ENCODE measurements around the gene SEMA3A.

DNA sequence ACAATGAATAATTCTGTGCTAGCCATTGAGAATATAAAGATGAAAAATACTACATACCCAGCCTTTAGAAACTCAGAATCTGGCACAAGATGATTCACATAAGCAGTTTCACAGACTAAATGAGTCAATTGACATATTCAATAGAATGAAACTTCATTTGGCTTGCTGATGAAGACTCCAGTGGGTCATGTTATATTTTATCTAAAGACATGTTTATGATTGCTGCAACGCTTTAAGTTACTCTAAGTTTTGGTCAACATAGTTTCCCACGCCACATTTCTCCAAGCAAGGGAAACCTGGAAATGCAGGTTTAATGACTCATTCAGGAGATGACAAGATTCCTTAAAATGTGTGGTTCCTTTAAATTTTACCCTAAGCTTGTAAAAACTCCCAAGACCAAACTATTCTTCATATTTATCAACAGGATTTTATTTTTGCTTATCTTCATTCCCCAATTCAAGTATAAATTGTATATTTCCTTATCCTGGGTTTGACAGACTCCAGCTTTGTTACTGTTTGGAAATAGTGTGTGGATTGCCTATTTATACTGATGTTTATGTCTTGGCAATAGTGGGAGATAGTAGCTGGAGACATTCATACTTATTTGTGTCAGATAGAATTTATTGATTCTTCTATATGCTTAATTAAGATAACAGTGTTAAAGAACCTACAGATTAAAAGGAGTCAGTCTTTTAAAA is 6.6 kb downstream of the SEMA3A start:
- no peak for TF ChIP-seq POLR2A (IDR thresholded peaks at IDR 0.05)
- TF ChIP-seq, protein P1, sequence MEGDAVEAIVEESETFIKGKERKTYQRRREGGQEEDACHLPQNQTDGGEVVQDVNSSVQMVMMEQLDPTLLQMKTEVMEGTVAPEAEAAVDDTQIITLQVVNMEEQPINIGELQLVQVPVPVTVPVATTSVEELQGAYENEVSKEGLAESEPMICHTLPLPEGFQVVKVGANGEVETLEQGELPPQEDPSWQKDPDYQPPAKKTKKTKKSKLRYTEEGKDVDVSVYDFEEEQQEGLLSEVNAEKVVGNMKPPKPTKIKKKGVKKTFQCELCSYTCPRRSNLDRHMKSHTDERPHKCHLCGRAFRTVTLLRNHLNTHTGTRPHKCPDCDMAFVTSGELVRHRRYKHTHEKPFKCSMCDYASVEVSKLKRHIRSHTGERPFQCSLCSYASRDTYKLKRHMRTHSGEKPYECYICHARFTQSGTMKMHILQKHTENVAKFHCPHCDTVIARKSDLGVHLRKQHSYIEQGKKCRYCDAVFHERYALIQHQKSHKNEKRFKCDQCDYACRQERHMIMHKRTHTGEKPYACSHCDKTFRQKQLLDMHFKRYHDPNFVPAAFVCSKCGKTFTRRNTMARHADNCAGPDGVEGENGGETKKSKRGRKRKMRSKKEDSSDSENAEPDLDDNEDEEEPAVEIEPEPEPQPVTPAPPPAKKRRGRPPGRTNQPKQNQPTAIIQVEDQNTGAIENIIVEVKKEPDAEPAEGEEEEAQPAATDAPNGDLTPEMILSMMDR (IDR thresholded peaks at IDR 0.05), result no peak

All from heart left ventricle (tissue), 13 donors.